Osteoblast (primary cell): ENCODE measurements around the gene DMRTB1. TPM values are rescaled to one million over a fixed set of nuclear protein-coding genes. Genes with fewer than 3 reads are reported as not detected.

Source experiments
- DNase-seq: peaks from one replicate; pipeline ENCODE4 v3.0.0; 2011; ENCODE audit warnings: low spot score, mixed read lengths; ENCODE audit not compliant: insufficient read length; ENCODE audit errors: missing footprints
- H2AFZ ChIP-seq: 2 replicates; pipeline ENCODE4 v1.6.0; 2011; ENCODE audit warnings: mild to moderate bottlenecking, low read length
- H3K27ac ChIP-seq: 2 replicates; pipeline ENCODE4 v1.5.1; 2011; ENCODE audit warnings: mild to moderate bottlenecking, low read depth, low read length, moderate library complexity
- H3K27me3 ChIP-seq: 2 replicates; pipeline ENCODE4 v1.6.0; 2012; ENCODE audit warnings: mild to moderate bottlenecking, control low read depth, inconsistent platforms, low read length, moderate library complexity; ENCODE audit not compliant: insufficient read depth
- H3K36me3 ChIP-seq: 2 replicates; pipeline ENCODE4 v1.5.1; 2011; ENCODE audit warnings: mild to moderate bottlenecking, low read length, control low read depth, moderate library complexity; ENCODE audit not compliant: insufficient read depth
- H3K4me1 ChIP-seq: 2 replicates; pipeline ENCODE4 v1.5.1; 2011; ENCODE audit warnings: mild to moderate bottlenecking, low read length, control low read depth, moderate library complexity; ENCODE audit not compliant: insufficient read depth
- H3K4me2 ChIP-seq: 2 replicates; pipeline ENCODE4 v1.6.0; 2011; ENCODE audit warnings: mild to moderate bottlenecking, low read length; ENCODE audit not compliant: insufficient read depth
- H3K4me3 ChIP-seq: fragments of 200-600 bp; sonication (generic); 3 replicates; pipeline ENCODE4 v1.5.1; 2012; ENCODE audit warnings: mild to moderate bottlenecking, low read length, inconsistent platforms; ENCODE audit not compliant: insufficient read depth
- H3K79me2 ChIP-seq: 2 replicates; pipeline ENCODE4 v1.6.0; 2012; ENCODE audit warnings: mild to moderate bottlenecking, low read length, control low read depth, inconsistent platforms; ENCODE audit not compliant: insufficient read depth
- H3K9me3 ChIP-seq: 2 replicates; pipeline ENCODE4 v1.5.1; 2011; ENCODE audit warnings: low read depth, low read length, control low read depth
- H4K20me1 ChIP-seq: 2 replicates; pipeline ENCODE4 v1.6.0; 2012; ENCODE audit warnings: mild to moderate bottlenecking, low read length, control low read depth; ENCODE audit not compliant: insufficient read depth
- total RNA-seq: library from RNA; depleted of rRNA; stranded (reverse); fragments of >200 nt; gene quantifications from 2 replicates; pipeline ENCODE4 v1.2.3, GENCODE V29; 2012
- TF ChIP-seq, protein P1 (sequence below): IDR thresholded peaks from 2 replicates; pipeline ENCODE4 v1.5.1; 2011; ENCODE audit warnings: mild to moderate bottlenecking, low read depth, low read length, moderate library complexity; ENCODE audit errors: extremely low read depth

Gene DMRTB1
- total RNA-seq, 1 donor: not detected

DNA sequence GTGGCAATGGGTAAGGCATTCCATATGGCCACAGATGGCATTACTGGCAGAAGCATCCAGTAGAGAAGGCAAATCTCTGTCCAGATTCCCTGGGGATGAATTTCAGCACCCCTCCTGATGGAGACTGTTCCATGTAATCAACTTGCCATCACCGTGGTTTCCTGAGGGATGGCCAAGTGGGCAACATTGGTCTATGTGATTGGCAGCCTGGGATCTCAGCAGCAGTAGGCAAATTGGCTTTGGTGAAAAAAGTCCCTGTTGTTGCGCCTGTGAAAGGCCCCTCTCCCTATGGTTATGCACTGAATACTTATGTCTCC, 19.3 kb downstream of the DMRTB1 start:
- no peaks in the 10 kb centered on the region for H3K79me2 ChIP-seq
- no peaks in the 10 kb centered on the region for H4K20me1 ChIP-seq
- DNase-seq: peak; percentile 45
- no peaks in the 10 kb centered on the region for H3K4me1 ChIP-seq
- H3K4me2 ChIP-seq: no peak overlapping the region
- H3K4me3 ChIP-seq: no peak overlapping the region
- H3K27me3 ChIP-seq: peaks cover 59% of the 10 kb centered on the region
- no peaks in the 10 kb centered on the region for H3K36me3 ChIP-seq
- TF ChIP-seq, protein P1, sequence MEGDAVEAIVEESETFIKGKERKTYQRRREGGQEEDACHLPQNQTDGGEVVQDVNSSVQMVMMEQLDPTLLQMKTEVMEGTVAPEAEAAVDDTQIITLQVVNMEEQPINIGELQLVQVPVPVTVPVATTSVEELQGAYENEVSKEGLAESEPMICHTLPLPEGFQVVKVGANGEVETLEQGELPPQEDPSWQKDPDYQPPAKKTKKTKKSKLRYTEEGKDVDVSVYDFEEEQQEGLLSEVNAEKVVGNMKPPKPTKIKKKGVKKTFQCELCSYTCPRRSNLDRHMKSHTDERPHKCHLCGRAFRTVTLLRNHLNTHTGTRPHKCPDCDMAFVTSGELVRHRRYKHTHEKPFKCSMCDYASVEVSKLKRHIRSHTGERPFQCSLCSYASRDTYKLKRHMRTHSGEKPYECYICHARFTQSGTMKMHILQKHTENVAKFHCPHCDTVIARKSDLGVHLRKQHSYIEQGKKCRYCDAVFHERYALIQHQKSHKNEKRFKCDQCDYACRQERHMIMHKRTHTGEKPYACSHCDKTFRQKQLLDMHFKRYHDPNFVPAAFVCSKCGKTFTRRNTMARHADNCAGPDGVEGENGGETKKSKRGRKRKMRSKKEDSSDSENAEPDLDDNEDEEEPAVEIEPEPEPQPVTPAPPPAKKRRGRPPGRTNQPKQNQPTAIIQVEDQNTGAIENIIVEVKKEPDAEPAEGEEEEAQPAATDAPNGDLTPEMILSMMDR: no peak
- H3K27ac ChIP-seq: no peak overlapping the region
- no peak overlapping the region for H2AFZ ChIP-seq
- H3K9me3 ChIP-seq: no peaks in the 10 kb centered on the region

DNA sequence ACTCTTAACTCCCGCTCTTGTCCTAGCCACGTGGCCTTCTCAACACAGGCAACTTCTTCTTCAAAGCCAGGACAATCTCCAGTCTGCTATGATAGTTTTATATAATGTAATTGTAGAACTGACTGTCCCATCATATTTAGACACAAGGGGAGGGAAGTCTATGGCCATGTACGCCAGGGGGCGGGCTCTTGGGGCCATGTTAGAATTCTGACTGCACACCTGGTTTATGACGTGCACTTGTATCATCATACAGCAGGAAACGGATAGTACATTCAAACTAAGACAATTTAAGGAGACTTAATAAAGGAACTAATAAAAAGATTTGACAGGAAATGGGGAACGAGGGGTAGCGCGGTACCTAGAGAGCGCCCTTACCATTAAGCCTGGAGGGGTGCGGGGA, 21.5 kb downstream of the DMRTB1 start:
- H2AFZ ChIP-seq: no peak overlapping the region
- H3K4me3 ChIP-seq: no peak overlapping the region
- H3K27ac ChIP-seq: no peak overlapping the region
- DNase-seq: no peak
- TF ChIP-seq, protein P1: no peak
- H3K36me3 ChIP-seq: no peaks in the 10 kb centered on the region
- no peaks in the 10 kb centered on the region for H4K20me1 ChIP-seq
- H3K27me3 ChIP-seq: peaks cover 56% of the 10 kb centered on the region
- H3K4me2 ChIP-seq: no peak overlapping the region
- no peaks in the 10 kb centered on the region for H3K79me2 ChIP-seq
- H3K9me3 ChIP-seq: no peaks in the 10 kb centered on the region
- H3K4me1 ChIP-seq: peaks cover 2% of the 10 kb centered on the region

DNA sequence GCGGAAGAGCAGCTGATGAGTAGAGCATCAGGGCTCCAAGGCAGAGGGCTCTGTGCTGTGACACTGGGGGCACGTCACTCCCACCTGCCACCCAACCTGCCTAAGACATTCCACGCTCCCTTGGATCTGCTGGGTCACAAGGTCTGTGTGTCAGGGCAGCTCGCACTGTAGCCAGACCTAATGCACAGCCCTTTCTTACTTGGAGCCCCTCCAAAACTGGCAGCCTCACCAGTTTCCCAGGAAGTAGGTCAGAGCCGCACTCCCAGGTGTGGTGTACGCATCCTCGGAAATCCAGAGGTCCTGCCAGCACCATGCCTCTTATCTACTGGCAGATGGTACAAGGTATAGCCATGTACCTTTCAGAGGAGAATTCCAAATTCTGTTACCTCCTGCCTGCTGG, 22.3 kb downstream of the DMRTB1 start:
- Histone ChIP-seq H3K4me1 (peaks cover 4% of the 10 kb centered on the region), H3K27ac (no peak overlapping the region), H3K4me3 (no peak overlapping the region), H2AFZ (no peak overlapping the region), H3K4me2 (no peak overlapping the region), H3K27me3 (peaks cover 55% of the 10 kb centered on the region), H3K36me3 (no peaks in the 10 kb centered on the region), H3K79me2 (no peaks in the 10 kb centered on the region), H3K9me3 (no peaks in the 10 kb centered on the region), H4K20me1 (no peaks in the 10 kb centered on the region)
- TF ChIP-seq, protein P1: no peak
- no peak for DNase-seq

DNA sequence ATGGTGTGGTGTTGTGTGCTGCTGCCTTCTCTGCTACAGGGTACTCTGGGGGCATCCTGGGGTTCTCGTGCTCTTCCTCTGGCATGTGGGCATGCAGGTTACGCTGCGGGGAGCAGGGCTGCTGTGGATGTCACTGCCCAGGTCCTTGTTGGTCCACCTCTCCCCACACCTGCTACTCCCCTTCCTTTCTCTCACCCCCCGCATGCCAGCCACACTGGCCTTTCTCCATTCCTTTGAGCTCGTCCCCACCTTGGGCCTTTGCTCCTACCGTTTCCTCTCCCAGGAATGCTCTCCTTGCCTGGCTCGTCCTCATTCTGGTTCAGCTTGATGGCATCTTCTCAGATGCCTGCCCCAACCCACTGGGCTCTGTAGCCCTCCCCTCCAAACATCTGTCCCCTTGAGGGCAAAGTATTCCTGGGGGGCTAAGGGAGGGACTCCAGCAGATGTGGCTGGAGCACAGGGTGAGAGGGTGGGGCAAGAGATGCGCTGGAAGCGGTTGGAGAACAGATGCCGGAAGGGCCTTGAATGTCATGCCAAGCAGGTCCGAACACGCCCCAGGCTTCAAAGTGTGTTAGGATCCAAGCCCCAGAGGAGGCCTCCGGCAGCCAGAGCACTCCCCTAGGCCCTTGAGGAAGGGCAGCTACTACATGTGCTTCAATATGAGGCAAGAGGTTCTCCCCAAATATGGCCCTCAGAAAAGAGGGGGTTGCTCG, 23.4 kb downstream of the DMRTB1 start:
- Histone ChIP-seq H4K20me1 (no peaks in the 10 kb centered on the region), H3K4me1 (peaks cover 4% of the 10 kb centered on the region), H3K36me3 (no peaks in the 10 kb centered on the region), H3K27me3 (peaks cover 54% of the 10 kb centered on the region), H3K4me2 (no peak overlapping the region), H3K27ac (no peak overlapping the region), H3K9me3 (no peaks in the 10 kb centered on the region), H3K79me2 (no peaks in the 10 kb centered on the region), H3K4me3 (no peak overlapping the region), H2AFZ (no peak overlapping the region)
- TF ChIP-seq, protein P1: no peak
- peak; percentile 42 for DNase-seq
